Measurements from ENCODE around the gene SOX15. TPM values are rescaled to one million over a fixed set of nuclear protein-coding genes. Genes with fewer than 3 reads are reported as not detected.
A peak's percentile ranks its signal among the peaks of the same experiment; 100 is the strongest.

Gene SOX15
- total and polyA plus RNA-seq, 2 experiments from 2014 or later = 0.13 to 0.89 TPM

DNA sequence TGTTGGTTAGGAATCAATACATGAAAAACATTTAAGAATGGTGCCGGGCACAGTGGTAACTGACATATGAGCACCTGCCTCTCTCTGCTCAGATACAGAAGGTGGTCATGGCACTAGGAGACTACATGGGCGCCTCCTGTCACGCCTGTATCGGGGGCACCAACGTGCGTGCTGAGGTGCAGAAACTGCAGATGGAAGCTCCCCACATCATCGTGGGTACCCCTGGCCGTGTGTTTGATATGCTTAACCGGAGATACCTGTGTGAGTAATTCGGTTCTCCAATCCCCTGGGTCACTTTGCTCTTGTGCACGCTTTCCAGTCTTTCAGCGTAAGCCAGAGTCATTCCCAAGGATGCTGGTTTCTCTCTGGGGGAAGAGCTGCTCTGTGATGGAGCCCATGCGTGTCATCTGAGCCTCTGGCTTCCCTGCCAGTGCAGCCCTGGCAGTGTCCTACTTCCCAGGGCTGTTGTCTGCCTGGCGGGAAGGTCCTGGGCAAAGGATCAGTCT, 13.4 kb downstream of the SOX15 start:
- Histone ChIP-seq H3K27ac (peak overlapping the region; percentile 98), H2AFZ (no peak overlapping the region), H3K9me3 (ENCODE audit: low read depth) (no peaks in the 10 kb centered on the region), H3K4me3 (no peak overlapping the region), H3K27me3 (no peaks in the 10 kb centered on the region), H3K9me2 (replicated peaks; ENCODE audit: insufficient read depth) (no peaks in the 10 kb centered on the region), H3K4me2 (peak overlapping the region; percentile 93), H3K79me2 (peaks cover 62% of the 10 kb centered on the region), H3K4me1 (ENCODE audit: insufficient read depth) (peaks cover 40% of the 10 kb centered on the region), H4K20me1 (ENCODE audit: insufficient read depth, poor library complexity, severe bottlenecking) (peaks cover 49% of the 10 kb centered on the region), H3K36me3 (replicated peaks; ENCODE audit: insufficient read depth, low read depth) (peaks cover 3% of the 10 kb centered on the region)
- no peak for DNase-seq (ENCODE audit: low spot score)
- WGBS (ENCODE audit: low lambda C conversion rate, missing lambda C conversion rate) = 92% methylated on average over 14 of the region's 14 CpGs
- no peak for TF ChIP-seq EZH2phosphoT487 (IDR thresholded peaks at IDR 0.05; ENCODE audit: low read depth, severe bottlenecking, unreplicated experiment)
- no peak for TF ChIP-seq EZH2 (IDR thresholded peaks at IDR 0.05; ENCODE audit: borderline replicate concordance)
- TF ChIP-seq, protein P1, sequence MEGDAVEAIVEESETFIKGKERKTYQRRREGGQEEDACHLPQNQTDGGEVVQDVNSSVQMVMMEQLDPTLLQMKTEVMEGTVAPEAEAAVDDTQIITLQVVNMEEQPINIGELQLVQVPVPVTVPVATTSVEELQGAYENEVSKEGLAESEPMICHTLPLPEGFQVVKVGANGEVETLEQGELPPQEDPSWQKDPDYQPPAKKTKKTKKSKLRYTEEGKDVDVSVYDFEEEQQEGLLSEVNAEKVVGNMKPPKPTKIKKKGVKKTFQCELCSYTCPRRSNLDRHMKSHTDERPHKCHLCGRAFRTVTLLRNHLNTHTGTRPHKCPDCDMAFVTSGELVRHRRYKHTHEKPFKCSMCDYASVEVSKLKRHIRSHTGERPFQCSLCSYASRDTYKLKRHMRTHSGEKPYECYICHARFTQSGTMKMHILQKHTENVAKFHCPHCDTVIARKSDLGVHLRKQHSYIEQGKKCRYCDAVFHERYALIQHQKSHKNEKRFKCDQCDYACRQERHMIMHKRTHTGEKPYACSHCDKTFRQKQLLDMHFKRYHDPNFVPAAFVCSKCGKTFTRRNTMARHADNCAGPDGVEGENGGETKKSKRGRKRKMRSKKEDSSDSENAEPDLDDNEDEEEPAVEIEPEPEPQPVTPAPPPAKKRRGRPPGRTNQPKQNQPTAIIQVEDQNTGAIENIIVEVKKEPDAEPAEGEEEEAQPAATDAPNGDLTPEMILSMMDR (IDR thresholded peaks at IDR 0.05; ENCODE audit: poor library complexity) = no peak

DNA sequence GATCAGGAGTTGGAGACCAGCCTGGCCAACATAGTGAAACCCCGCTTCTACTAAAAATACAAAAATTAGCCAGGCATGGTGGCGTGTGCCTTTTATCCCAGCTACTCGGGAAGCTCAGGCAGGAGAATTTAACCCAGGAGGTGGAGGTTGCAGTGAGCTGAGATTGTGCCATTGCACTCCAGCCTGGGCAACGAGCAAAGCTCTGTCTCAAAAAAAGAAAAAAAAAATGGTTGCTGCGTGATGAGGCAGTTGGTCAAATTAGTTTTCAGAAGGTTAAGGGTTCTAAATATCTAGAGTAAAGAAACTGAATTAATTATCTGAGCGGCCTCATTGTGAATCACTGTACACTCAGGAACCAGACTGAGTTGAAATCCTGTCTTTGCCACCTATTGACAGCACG, 13.9 kb downstream of the SOX15 start:
- Histone ChIP-seq H3K36me3 (replicated peaks; ENCODE audit: insufficient read depth, low read depth) (peaks cover 3% of the 10 kb centered on the region), H4K20me1 (ENCODE audit: insufficient read depth, poor library complexity, severe bottlenecking) (peaks cover 49% of the 10 kb centered on the region), H3K4me3 (no peak overlapping the region), H3K9me3 (ENCODE audit: low read depth) (no peaks in the 10 kb centered on the region), H3K4me2 (peak overlapping the region; percentile 93), H3K27ac (peak overlapping the region; percentile 91), H3K4me1 (ENCODE audit: insufficient read depth) (peaks cover 42% of the 10 kb centered on the region), H3K9me2 (replicated peaks; ENCODE audit: insufficient read depth) (no peaks in the 10 kb centered on the region), H3K79me2 (peaks cover 61% of the 10 kb centered on the region), H3K27me3 (no peaks in the 10 kb centered on the region), H2AFZ (no peak overlapping the region)
- no peak for DNase-seq (ENCODE audit: low spot score)
- WGBS (ENCODE audit: low lambda C conversion rate, missing lambda C conversion rate) = 91% methylated on average over 7 of the region's 7 CpGs
- TF ChIP-seq, protein P1 (IDR thresholded peaks at IDR 0.05; ENCODE audit: poor library complexity) = no peak
- TF ChIP-seq EZH2phosphoT487 (IDR thresholded peaks at IDR 0.05; ENCODE audit: low read depth, severe bottlenecking, unreplicated experiment) (no peak), EZH2 (IDR thresholded peaks at IDR 0.05; ENCODE audit: borderline replicate concordance) (no peak)

DNA sequence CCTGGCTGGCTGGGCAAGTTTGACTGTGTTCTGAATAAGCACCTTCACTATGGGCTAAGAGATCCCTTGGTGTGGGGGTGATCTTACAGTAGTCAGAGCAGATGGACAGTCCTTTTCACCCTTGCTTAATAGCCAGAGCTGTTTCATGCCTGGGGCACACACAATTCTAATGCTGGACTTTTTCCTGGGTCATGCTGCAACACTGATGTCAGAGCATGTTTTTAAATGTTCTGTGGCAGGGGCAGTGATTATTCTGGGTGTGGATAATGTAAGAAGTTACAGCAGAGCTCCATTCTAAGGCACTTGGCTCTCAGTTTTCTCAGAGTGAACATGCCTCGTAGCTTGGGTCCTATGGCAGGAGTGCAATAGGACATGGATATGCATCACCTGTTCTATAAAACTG, 14.4 kb downstream of the SOX15 start:
- Histone ChIP-seq H3K9me3 (ENCODE audit: low read depth) (no peaks in the 10 kb centered on the region), H4K20me1 (ENCODE audit: insufficient read depth, poor library complexity, severe bottlenecking) (peaks cover 49% of the 10 kb centered on the region), H3K9me2 (replicated peaks; ENCODE audit: insufficient read depth) (no peaks in the 10 kb centered on the region), H3K4me1 (ENCODE audit: insufficient read depth) (peaks cover 42% of the 10 kb centered on the region), H3K4me3 (no peak overlapping the region), H3K27me3 (no peaks in the 10 kb centered on the region), H3K27ac (peak overlapping the region; percentile 91), H3K79me2 (peaks cover 61% of the 10 kb centered on the region), H3K36me3 (replicated peaks; ENCODE audit: insufficient read depth, low read depth) (peaks cover 3% of the 10 kb centered on the region), H2AFZ (no peak overlapping the region), H3K4me2 (peak overlapping the region; percentile 93)
- DNase-seq (ENCODE audit: low spot score) = no peak
- TF ChIP-seq EZH2phosphoT487 (IDR thresholded peaks at IDR 0.05; ENCODE audit: low read depth, severe bottlenecking, unreplicated experiment) (no peak), EZH2 (IDR thresholded peaks at IDR 0.05; ENCODE audit: borderline replicate concordance) (no peak)
- TF ChIP-seq, protein P1 (IDR thresholded peaks at IDR 0.05; ENCODE audit: poor library complexity) = no peak
- 83% methylated on average over 1 of the region's 1 CpG for WGBS (ENCODE audit: low lambda C conversion rate, missing lambda C conversion rate)

Measured in hepatocyte (in vitro differentiated cells).